Peyer's patch (tissue), 4 donors: Measurements from ENCODE around the gene KCNQ1.

ENCODE experiments used
- POLR2A ChIP-seq, 2 donors: fragments of 450-650 bp; IDR thresholded peaks; one replicate each; pipeline ENCODE4 v1.5.1; 2017; ENCODE audit warnings: antibody characterized with exemption in 2 of 2, mild to moderate bottlenecking in 2 of 2, moderate library complexity in 2 of 2
- TF ChIP-seq, protein P1 (sequence below), 6 experiments: fragments of 450-650 bp in 4 of 6; fragments of 200-600 bp in 2 of 6; sonication (generic) in 1 of 6; IDR thresholded peaks; one replicate each; pipeline ENCODE4 v1.5.1; 2017 to 2019; ENCODE audit warnings: antibody characterized with exemption in 6 of 6, mild to moderate bottlenecking in 3 of 6, moderate library complexity in 1 of 6

- TF ChIP-seq, protein P1, sequence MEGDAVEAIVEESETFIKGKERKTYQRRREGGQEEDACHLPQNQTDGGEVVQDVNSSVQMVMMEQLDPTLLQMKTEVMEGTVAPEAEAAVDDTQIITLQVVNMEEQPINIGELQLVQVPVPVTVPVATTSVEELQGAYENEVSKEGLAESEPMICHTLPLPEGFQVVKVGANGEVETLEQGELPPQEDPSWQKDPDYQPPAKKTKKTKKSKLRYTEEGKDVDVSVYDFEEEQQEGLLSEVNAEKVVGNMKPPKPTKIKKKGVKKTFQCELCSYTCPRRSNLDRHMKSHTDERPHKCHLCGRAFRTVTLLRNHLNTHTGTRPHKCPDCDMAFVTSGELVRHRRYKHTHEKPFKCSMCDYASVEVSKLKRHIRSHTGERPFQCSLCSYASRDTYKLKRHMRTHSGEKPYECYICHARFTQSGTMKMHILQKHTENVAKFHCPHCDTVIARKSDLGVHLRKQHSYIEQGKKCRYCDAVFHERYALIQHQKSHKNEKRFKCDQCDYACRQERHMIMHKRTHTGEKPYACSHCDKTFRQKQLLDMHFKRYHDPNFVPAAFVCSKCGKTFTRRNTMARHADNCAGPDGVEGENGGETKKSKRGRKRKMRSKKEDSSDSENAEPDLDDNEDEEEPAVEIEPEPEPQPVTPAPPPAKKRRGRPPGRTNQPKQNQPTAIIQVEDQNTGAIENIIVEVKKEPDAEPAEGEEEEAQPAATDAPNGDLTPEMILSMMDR (IDR thresholded peaks at IDR 0.05) = no peak
- TF ChIP-seq POLR2A (IDR thresholded peaks at IDR 0.05) = peak; percentile 23 to 37
These were observed 43.9 kb upstream of the KCNQ1 start for GRCh38 chr11:2400762-2401435.
